GM21717 (cell line): Measurements from ENCODE around the gene UBAC1.
"Not testable (repeated sequence)": the region's sequence is repeated elsewhere in the genome, so short reads cannot be mapped to it uniquely, and the experiment has no call there.

Experiments used
- ATAC-seq: cut with Tn5 transposase; IDR thresholded peaks from one replicate; pipeline ENCODE4 v1.9.1; 2021; ENCODE audit warnings: mild to moderate bottlenecking, moderate library complexity; ENCODE audit not compliant: unreplicated experiment

The UBAC1 gene

GRCh38 chr9:135902655-135903357 is 58.4 kb downstream of the UBAC1 start:
- no peak for ATAC-seq

GRCh38 chr9:135901826-135902225 is 59.3 kb downstream of the UBAC1 start:
- no peak for ATAC-seq

- no peak for ATAC-seq
Observed at GRCh38 chr9:135901031-135901758, 60.0 kb downstream of the UBAC1 start.

- ATAC-seq = no peak
Observed at GRCh38 chr9:135898634-135899407, 62.4 kb downstream of the UBAC1 start.

- no peak for ATAC-seq
Observed at GRCh38 chr9:135896626-135897025, 64.5 kb downstream of the UBAC1 start.

GRCh38 chr9:135896205-135896604 is 65.0 kb downstream of the UBAC1 start:
- no peak for ATAC-seq

- ATAC-seq = no peak
Observed at GRCh38 chr9:135895202-135895848, 65.8 kb downstream of the UBAC1 start.

- ATAC-seq = no peak
Observed at GRCh38 chr9:135893104-135893503, 68.1 kb downstream of the UBAC1 start.

- ATAC-seq = not testable (repeated sequence)
Observed at GRCh38 chr9:135892327-135892726, 68.8 kb downstream of the UBAC1 start.

- ATAC-seq = no peak
Observed at GRCh38 chr9:135891027-135891631, 70.0 kb downstream of the UBAC1 start.

GRCh38 chr9:135890190-135891026 is 70.8 kb downstream of the UBAC1 start:
- ATAC-seq = no peak

- no peak for ATAC-seq
Observed at GRCh38 chr9:135889564-135890189, 71.5 kb downstream of the UBAC1 start.

- ATAC-seq = no peak
Observed at GRCh38 chr9:135888766-135889394, 72.3 kb downstream of the UBAC1 start.

- no peak for ATAC-seq
Observed at GRCh38 chr9:135888126-135888765, 72.9 kb downstream of the UBAC1 start.

GRCh38 chr9:135887585-135888050 is 73.6 kb downstream of the UBAC1 start:
- no peak for ATAC-seq

GRCh38 chr9:135887021-135887507 is 74.1 kb downstream of the UBAC1 start:
- ATAC-seq = no peak

GRCh38 chr9:135886147-135886981 is 74.8 kb downstream of the UBAC1 start:
- no peak for ATAC-seq
